Forelimb muscle (tissue), 1 donor: ENCODE measurements around the gene SRRT. TPM values are rescaled to one million over a fixed set of nuclear protein-coding genes. Genes with fewer than 3 reads are reported as not detected.
"Not testable (repeated sequence)": the region's sequence is repeated elsewhere in the genome, so short reads cannot be mapped to it uniquely, and the experiment has no call there.

ENCODE experiments used
- DNase-seq: peaks from one replicate; pipeline ENCODE4 v3.0.0-alpha.2; 2013; ENCODE audit warnings: low read depth
- polyA plus RNA-seq: library from polyadenylated mRNA; unstranded; fragments of 120-200 nt; gene quantifications from one replicate; pipeline ENCODE4 v1.2.1, GENCODE V29; 2013; ENCODE audit not compliant: insufficient read length

The SRRT gene
- polyA plus RNA-seq, 1 donor = 98.4 TPM

GRCh38 chr7:100929808-100930174, 54.9 kb downstream of the SRRT start:
- no peak for DNase-seq

- no peak for DNase-seq
Observed at GRCh38 chr7:100933734-100934133, 58.8 kb downstream of the SRRT start.

GRCh38 chr7:100935381-100935780, 60.5 kb downstream of the SRRT start:
- DNase-seq = not testable (repeated sequence)

GRCh38 chr7:100936167-100936566, 61.3 kb downstream of the SRRT start:
- not testable (repeated sequence) for DNase-seq

Other genes with a start within 250 kb of the SRRT start
- 0.90 TPM for gene TFR2, start 233.6 kb upstream of the SRRT start, polyA plus RNA-seq
- gene ACTL6B, start 218.7 kb upstream of the SRRT start, polyA plus RNA-seq = not detected
- gene GNB2, start 201.4 kb upstream of the SRRT start, polyA plus RNA-seq = 139 TPM
- 30.2 TPM for gene GIGYF1, start 180.9 kb upstream of the SRRT start, polyA plus RNA-seq
- 21.0 TPM for gene POP7, start 169.0 kb upstream of the SRRT start, polyA plus RNA-seq
- gene EPO, start 154.6 kb upstream of the SRRT start, polyA plus RNA-seq = 0.18 TPM
- gene ZAN, start 141.5 kb upstream of the SRRT start, polyA plus RNA-seq = not detected
- gene EPHB4, start 47.6 kb upstream of the SRRT start, polyA plus RNA-seq = 38.8 TPM
- gene SLC12A9, start 22.4 kb upstream of the SRRT start, polyA plus RNA-seq = 20.7 TPM
- gene TRIP6, start 7.7 kb upstream of the SRRT start, polyA plus RNA-seq = 41.1 TPM
- 2.0 TPM for gene UFSP1, start 14.6 kb downstream of the SRRT start, polyA plus RNA-seq
- gene ACHE, start 20.8 kb downstream of the SRRT start, polyA plus RNA-seq = 67.1 TPM
- gene MUC3A, start 74.4 kb downstream of the SRRT start, polyA plus RNA-seq = 0.10 TPM
- gene MUC12, start 94.5 kb downstream of the SRRT start, polyA plus RNA-seq = 0.48 TPM
- not detected for gene MUC17, start 145.0 kb downstream of the SRRT start, polyA plus RNA-seq
- gene TRIM56, start 210.4 kb downstream of the SRRT start, polyA plus RNA-seq = 7.6 TPM